Tibial nerve (tissue), 4 donors: Measurements from ENCODE around the gene ACSL5. TPM values are rescaled to one million over a fixed set of nuclear protein-coding genes. Genes with fewer than 3 reads are reported as not detected.
A peak's percentile ranks its signal among the peaks of the same experiment; 100 is the strongest.
"Not testable (repeated sequence)": the region's sequence is repeated elsewhere in the genome, so short reads cannot be mapped to it uniquely, and the experiment has no call there.

Experiments
- DNase-seq, 2 donors: peaks; one replicate each; pipeline ENCODE4 v3.0.0-alpha.2; 2019; ENCODE audit warnings: low spot score in 2 of 2
- H3K27ac ChIP-seq, 4 donors: fragments of 200-600 bp; sonication (generic) in 3 of 4; one replicate each; pipeline ENCODE4 v1.5.1; 2017 to 2019; ENCODE audit warnings: mild to moderate bottlenecking in 1 of 4
- H3K27me3 ChIP-seq, 2 donors: fragments of 200-600 bp; sonication (generic) in 1 of 2; one replicate each; pipeline versions ENCODE4 v1.5.1 to v1.6.0; 2017 to 2019
- H3K36me3 ChIP-seq, 3 donors: fragments of 200-600 bp; sonication (generic); one replicate each; pipeline ENCODE4 v1.5.1; 2018 to 2019
- H3K4me1 ChIP-seq, 4 donors: fragments of 200-600 bp; sonication (generic) in 3 of 4; one replicate each; pipeline ENCODE4 v1.5.1; 2017 to 2019
- H3K4me3 ChIP-seq, 4 donors: fragments of 200-600 bp; sonication (generic) in 3 of 4; one replicate each; pipeline ENCODE4 v1.5.1; 2017 to 2019; ENCODE audit warnings: mild to moderate bottlenecking in 1 of 4, moderate library complexity in 1 of 4
- H3K9me3 ChIP-seq, 4 donors: fragments of 200-600 bp; sonication (generic) in 3 of 4; one replicate each; pipeline ENCODE4 v1.5.1; 2017 to 2019
- CTCF ChIP-seq, 5 experiments: fragments of 200-600 bp in 3 of 5; fragments of 450-650 bp in 2 of 5; sonication (generic) in 3 of 5; IDR thresholded peaks; one replicate each; pipeline ENCODE4 v1.5.1; 2016 to 2019; ENCODE audit warnings: antibody characterized with exemption in 5 of 5, mild to moderate bottlenecking in 3 of 5, moderate library complexity in 2 of 5
- EP300 ChIP-seq, 2 donors: sonication (generic); formaldehyde crosslinking; IDR thresholded peaks; one replicate each; pipeline ENCODE4 v1.6.1; 2017; ENCODE audit warnings: antibody characterized with exemption in 2 of 2, mild to moderate bottlenecking in 1 of 2
- POLR2A ChIP-seq, 2 donors: fragments of 450-650 bp; IDR thresholded peaks; one replicate each; pipeline ENCODE4 v1.6.1; 2017; ENCODE audit warnings: antibody characterized with exemption in 2 of 2, mild to moderate bottlenecking in 2 of 2, moderate library complexity in 2 of 2
- WGBS, 2 donors: methylation state at CpG; one replicate each; pipeline ENCODE4 v1.1.5; 2018; 5-methylcytosine and 5-hydroxymethylcytosine counted together
- total RNA-seq, 4 donors: library from RNA; depleted of rRNA; stranded (reverse); fragments of >200 nt; gene quantifications; one replicate each; pipeline ENCODE4 v1.1.0, GENCODE V29; 2016

Gene ACSL5
- total RNA-seq, 4 donors from 2014 or later = 12.2 to 22.7 (median 13.1) TPM

GRCh38 chr10:112394475-112394875, 20.6 kb downstream of the ACSL5 start:
- TF ChIP-seq POLR2A (IDR thresholded peaks at IDR 0.05) (no peak), CTCF (IDR thresholded peaks at IDR 0.05) (no peak), EP300 (IDR thresholded peaks at IDR 0.05) (no peak)
- peaks cover 0 to 7% (median 0%) of the 10 kb centered on the region in 3 donors for H3K36me3 ChIP-seq
- no peak for DNase-seq
- H3K9me3 ChIP-seq = no peaks in the 10 kb centered on the region
- peaks cover 0 to 15% (median under 1%) of the 10 kb centered on the region in 4 donors for H3K4me1 ChIP-seq
- H3K27me3 ChIP-seq = no peaks in the 10 kb centered on the region
- 65 to 74% methylated on average over 5 of the region's 5 CpGs for WGBS, 2 donors
- H3K4me3 ChIP-seq = no peak overlapping the region
- H3K27ac ChIP-seq = no peak overlapping the region

GRCh38 chr10:112395809-112396530, 22.1 kb downstream of the ACSL5 start:
- TF ChIP-seq POLR2A (IDR thresholded peaks at IDR 0.05) = no peak
- no peak for TF ChIP-seq CTCF (IDR thresholded peaks at IDR 0.05)
- no peak for TF ChIP-seq EP300 (IDR thresholded peaks at IDR 0.05)
- peaks cover 0 to 15% (median 0%) of the 10 kb centered on the region in 4 donors for H3K4me1 ChIP-seq
- DNase-seq = no peak
- no peaks in the 10 kb centered on the region for H3K27me3 ChIP-seq
- H3K4me3 ChIP-seq = no peak overlapping the region
- 43 to 49% methylated on average over 5 of the region's 5 CpGs for WGBS, 2 donors
- peaks cover 0 to 7% (median 0%) of the 10 kb centered on the region in 3 donors for H3K36me3 ChIP-seq
- peak overlapping the region in 1 of 4 donors; percentile 20 for H3K27ac ChIP-seq
- H3K9me3 ChIP-seq = no peaks in the 10 kb centered on the region

DNA sequence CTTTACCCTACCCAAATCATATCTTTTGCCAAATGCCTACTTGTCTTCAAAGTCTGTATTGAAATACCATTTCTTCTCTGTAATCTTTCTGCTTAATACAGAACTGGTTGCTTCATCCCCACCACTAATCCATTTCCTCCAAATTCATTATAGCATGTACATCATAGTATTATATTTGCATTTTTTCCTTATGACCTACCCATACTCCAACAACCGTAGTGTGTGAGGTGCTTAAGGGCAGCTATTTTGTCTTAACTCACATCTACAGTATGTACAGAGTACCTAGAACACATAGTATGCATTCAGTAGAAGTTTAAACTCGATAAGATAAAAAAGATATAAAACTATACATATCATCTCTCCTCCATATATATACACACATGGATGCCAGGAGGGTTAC, 23.7 kb downstream of the ACSL5 start:
- no peak for TF ChIP-seq EP300 (IDR thresholded peaks at IDR 0.05)
- no peak for TF ChIP-seq POLR2A (IDR thresholded peaks at IDR 0.05)
- TF ChIP-seq CTCF (IDR thresholded peaks at IDR 0.05) = no peak

GRCh38 chr10:112402917-112403316, 29.0 kb downstream of the ACSL5 start:
- WGBS, 2 donors = 83% methylated on average over 2 of the region's 2 CpGs
- H3K9me3 ChIP-seq = no peaks in the 10 kb centered on the region
- TF ChIP-seq EP300 (IDR thresholded peaks at IDR 0.05) (no peak), CTCF (IDR thresholded peaks at IDR 0.05) (no peak), POLR2A (IDR thresholded peaks at IDR 0.05) (no peak)
- no peak overlapping the region for H3K4me3 ChIP-seq
- DNase-seq = no peak
- no peaks in the 10 kb centered on the region for H3K27me3 ChIP-seq
- H3K36me3 ChIP-seq = peaks cover 0 to 10% (median 10%) of the 10 kb centered on the region in 3 donors
- no peaks in the 10 kb centered on the region for H3K4me1 ChIP-seq
- no peak overlapping the region for H3K27ac ChIP-seq

More for the DNA sequence above, 23.7 kb downstream of the ACSL5 start:
- H3K27ac ChIP-seq = no peak overlapping the region
- no peak for DNase-seq
- H3K36me3 ChIP-seq = peaks cover 0 to 7% (median 0%) of the 10 kb centered on the region in 3 donors
- peaks cover 0 to 15% (median 0%) of the 10 kb centered on the region in 4 donors for H3K4me1 ChIP-seq
- 90 to 95% methylated on average over 2 of the region's 2 CpGs for WGBS, 2 donors
- H3K9me3 ChIP-seq = no peaks in the 10 kb centered on the region
- no peaks in the 10 kb centered on the region for H3K27me3 ChIP-seq
- no peak overlapping the region for H3K4me3 ChIP-seq

DNA sequence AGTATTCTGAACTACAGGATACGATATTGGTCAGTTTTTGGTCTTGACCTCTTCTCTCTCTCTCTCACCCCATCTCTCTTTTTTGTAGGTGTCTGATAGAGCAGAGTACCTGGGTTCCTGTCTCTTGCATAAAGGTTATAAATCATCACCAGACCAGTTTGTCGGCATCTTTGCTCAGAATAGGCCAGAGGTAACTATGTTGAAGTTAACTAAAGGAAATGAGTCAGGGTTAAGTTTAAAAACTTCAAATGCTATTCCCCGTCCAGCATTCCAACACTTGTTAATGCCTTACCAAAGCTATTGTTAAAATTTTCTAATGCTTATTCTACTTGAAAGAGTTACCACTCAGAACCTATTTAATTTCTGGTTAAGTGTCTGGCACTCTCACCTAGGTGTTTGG, 30.7 kb downstream of the ACSL5 start:
- H3K9me3 ChIP-seq = no peaks in the 10 kb centered on the region
- H3K27ac ChIP-seq = no peak overlapping the region
- TF ChIP-seq CTCF (IDR thresholded peaks at IDR 0.05) (no peak), POLR2A (IDR thresholded peaks at IDR 0.05) (no peak), EP300 (IDR thresholded peaks at IDR 0.05) (no peak)
- H3K4me1 ChIP-seq = no peaks in the 10 kb centered on the region
- H3K36me3 ChIP-seq = peaks cover 0 to 11% (median 5%) of the 10 kb centered on the region in 3 donors
- DNase-seq = no peak
- no peaks in the 10 kb centered on the region for H3K27me3 ChIP-seq
- WGBS, 2 donors = 80 to 82% methylated on average over 3 of the region's 3 CpGs
- no peak overlapping the region for H3K4me3 ChIP-seq

DNA sequence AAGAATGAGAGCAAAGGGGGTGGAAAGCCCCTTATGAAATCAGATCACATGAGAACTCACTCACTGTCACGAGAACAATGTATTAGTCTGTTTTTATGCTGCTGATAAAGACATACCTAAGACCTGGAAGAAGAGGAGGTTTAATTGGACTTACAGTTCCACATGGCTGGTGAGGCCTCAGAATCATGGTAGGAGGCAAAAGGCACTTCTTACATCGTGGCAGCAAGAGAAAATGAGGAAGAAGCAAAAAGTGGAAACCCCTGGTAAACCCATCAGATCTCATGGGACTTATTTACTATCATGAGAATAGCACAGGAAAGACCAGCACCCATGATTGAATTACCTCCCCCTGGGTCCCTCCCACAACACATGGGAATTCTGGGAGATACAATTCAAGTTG, 32.9 kb downstream of the ACSL5 start:
- H3K4me1 ChIP-seq, H3K27me3 ChIP-seq, H3K9me3 ChIP-seq, H3K4me3 ChIP-seq, DNase-seq, H3K27ac ChIP-seq: not testable (repeated sequence)
- WGBS, 2 donors = 69 to 83% methylated on average over 2 of the region's 2 CpGs
- peaks cover 0 to 11% (median 9%) of the 10 kb centered on the region in 3 donors for H3K36me3 ChIP-seq
